Calu3 (cell line): ENCODE measurements around the gene PPIA. TPM values are rescaled to one million over a fixed set of nuclear protein-coding genes. Genes with fewer than 3 reads are reported as not detected.

Experiments used
- BruUV-seq: library from RNA; stranded (reverse); fragments of 400-500 nt; replicated peaks from 2 replicates; lab custom pipeline; 2021; lab: Mats Ljungman, UMichigan
- CTCF ChIA-PET: fragments of 300-600 bp; sonication (Branson Sonifier 250); formaldehyde crosslinking; loops from one replicate; lab custom pipeline; 2022; ENCODE audit warnings: antibody characterized with exemption; lab: Charles Lee
- DNase-seq: peaks from one replicate; pipeline ENCODE4 v3.0.0; 2022
- H3K27ac Mint-ChIP-seq: one replicate; pipeline ENCODE4 v1.8.0; 2022; ENCODE audit warnings: mixed read lengths; ENCODE audit not compliant: unreplicated experiment
- H3K27me3 Mint-ChIP-seq: one replicate; pipeline ENCODE4 v1.8.0; 2022; ENCODE audit warnings: mixed read lengths; ENCODE audit not compliant: unreplicated experiment
- H3K36me3 Mint-ChIP-seq: one replicate; pipeline ENCODE4 v1.8.0; 2022; ENCODE audit warnings: mild to moderate bottlenecking, moderate library complexity, mixed read lengths; ENCODE audit not compliant: insufficient read depth, unreplicated experiment
- H3K4me1 Mint-ChIP-seq: one replicate; pipeline ENCODE4 v1.8.0; 2022; ENCODE audit warnings: mild to moderate bottlenecking, low read depth, mixed read lengths; ENCODE audit not compliant: unreplicated experiment
- H3K4me3 Mint-ChIP-seq: one replicate; pipeline ENCODE4 v1.8.0; 2022; ENCODE audit warnings: mild to moderate bottlenecking, low read depth, moderate library complexity, mixed read lengths; ENCODE audit not compliant: unreplicated experiment
- H3K9me3 Mint-ChIP-seq: one replicate; pipeline ENCODE4 v1.8.0; 2022; ENCODE audit warnings: low read depth, mixed read lengths; ENCODE audit not compliant: unreplicated experiment
- intact Hi-C: fragments of 100-400 bp; cut with micrococcal nuclease; formaldehyde crosslinking; loops from one replicate; pipeline ENCODE4 v1.10.0; 2022; ENCODE audit not compliant: unreplicated experiment
- total RNA-seq: library from RNA; stranded (reverse); gene quantifications from 2 replicates; pipeline ENCODE4 v1.2.3, GENCODE V29; 2022
- TF ChIP-seq, protein P1 (sequence below): fragments of 200-600 bp; IDR thresholded peaks from one replicate; pipeline ENCODE4 v1.8.0; 2022; ENCODE audit warnings: antibody characterized with exemption; ENCODE audit not compliant: unreplicated experiment

Gene PPIA
- total RNA-seq, 1 experiment from 2014 or later = 3,069 TPM

DNA sequence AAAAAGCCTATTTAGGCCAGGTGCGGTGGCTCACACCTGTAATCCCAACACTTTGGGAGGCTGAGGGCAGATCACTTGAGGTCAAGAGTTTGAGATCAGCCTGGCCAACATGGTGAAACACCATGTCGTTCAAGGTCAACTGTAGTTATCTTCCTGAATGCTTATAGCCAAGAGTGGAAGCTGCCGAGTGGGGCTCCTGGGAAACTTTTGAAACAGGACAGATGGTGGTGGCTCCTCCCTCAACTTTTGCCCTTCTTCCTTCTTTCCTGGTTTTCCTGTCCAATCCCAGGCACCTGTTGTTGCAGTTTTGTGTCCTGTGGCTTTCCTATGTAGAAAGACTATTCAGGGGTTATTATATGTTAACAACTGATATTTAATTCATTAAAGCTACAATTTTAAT, 8.7 kb upstream of the PPIA start:
- Mint-ChIP-seq H3K9me3 (peaks cover 4% of the 10 kb centered on the region), H3K36me3 (no peaks in the 10 kb centered on the region), H3K27ac (no peak overlapping the region), H3K4me1 (no peaks in the 10 kb centered on the region), H3K27me3 (no peaks in the 10 kb centered on the region), H3K4me3 (no peak overlapping the region)
- no TSS peak for BruUV-seq
- DNase-seq = no peak
- intact Hi-C loops = no loop called here
- TF ChIP-seq, protein P1, sequence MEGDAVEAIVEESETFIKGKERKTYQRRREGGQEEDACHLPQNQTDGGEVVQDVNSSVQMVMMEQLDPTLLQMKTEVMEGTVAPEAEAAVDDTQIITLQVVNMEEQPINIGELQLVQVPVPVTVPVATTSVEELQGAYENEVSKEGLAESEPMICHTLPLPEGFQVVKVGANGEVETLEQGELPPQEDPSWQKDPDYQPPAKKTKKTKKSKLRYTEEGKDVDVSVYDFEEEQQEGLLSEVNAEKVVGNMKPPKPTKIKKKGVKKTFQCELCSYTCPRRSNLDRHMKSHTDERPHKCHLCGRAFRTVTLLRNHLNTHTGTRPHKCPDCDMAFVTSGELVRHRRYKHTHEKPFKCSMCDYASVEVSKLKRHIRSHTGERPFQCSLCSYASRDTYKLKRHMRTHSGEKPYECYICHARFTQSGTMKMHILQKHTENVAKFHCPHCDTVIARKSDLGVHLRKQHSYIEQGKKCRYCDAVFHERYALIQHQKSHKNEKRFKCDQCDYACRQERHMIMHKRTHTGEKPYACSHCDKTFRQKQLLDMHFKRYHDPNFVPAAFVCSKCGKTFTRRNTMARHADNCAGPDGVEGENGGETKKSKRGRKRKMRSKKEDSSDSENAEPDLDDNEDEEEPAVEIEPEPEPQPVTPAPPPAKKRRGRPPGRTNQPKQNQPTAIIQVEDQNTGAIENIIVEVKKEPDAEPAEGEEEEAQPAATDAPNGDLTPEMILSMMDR = no peak
- CTCF ChIA-PET = no interaction called here

DNA sequence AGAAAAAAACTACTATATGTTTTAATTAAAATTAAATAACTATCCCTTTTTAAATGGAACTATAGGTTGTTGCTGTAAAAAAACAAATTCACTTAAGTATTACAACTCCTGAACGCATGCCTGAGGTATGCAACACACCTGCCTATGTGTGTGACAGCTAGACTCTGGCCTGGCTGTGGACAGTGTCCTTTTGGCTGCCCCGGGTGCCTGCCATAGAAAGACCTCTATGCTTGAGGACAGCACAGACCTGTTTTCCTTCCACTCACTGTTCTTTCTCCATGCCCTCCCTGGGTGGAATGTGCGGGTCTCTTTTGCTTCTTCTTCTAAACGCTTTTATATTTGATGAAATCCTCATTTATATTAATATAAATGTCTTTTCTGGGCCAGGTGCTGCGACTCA, 6.5 kb upstream of the PPIA start:
- no peaks in the 10 kb centered on the region for H3K9me3 Mint-ChIP-seq
- TF ChIP-seq, protein P1 = no peak
- no peaks in the 10 kb centered on the region for H3K4me1 Mint-ChIP-seq
- intact Hi-C loops = no loop called here
- CTCF ChIA-PET = no interaction called here
- no peak overlapping the region for H3K4me3 Mint-ChIP-seq
- no peak for DNase-seq
- H3K27me3 Mint-ChIP-seq = no peaks in the 10 kb centered on the region
- no TSS peak for BruUV-seq
- H3K36me3 Mint-ChIP-seq = no peaks in the 10 kb centered on the region
- H3K27ac Mint-ChIP-seq = no peak overlapping the region

DNA sequence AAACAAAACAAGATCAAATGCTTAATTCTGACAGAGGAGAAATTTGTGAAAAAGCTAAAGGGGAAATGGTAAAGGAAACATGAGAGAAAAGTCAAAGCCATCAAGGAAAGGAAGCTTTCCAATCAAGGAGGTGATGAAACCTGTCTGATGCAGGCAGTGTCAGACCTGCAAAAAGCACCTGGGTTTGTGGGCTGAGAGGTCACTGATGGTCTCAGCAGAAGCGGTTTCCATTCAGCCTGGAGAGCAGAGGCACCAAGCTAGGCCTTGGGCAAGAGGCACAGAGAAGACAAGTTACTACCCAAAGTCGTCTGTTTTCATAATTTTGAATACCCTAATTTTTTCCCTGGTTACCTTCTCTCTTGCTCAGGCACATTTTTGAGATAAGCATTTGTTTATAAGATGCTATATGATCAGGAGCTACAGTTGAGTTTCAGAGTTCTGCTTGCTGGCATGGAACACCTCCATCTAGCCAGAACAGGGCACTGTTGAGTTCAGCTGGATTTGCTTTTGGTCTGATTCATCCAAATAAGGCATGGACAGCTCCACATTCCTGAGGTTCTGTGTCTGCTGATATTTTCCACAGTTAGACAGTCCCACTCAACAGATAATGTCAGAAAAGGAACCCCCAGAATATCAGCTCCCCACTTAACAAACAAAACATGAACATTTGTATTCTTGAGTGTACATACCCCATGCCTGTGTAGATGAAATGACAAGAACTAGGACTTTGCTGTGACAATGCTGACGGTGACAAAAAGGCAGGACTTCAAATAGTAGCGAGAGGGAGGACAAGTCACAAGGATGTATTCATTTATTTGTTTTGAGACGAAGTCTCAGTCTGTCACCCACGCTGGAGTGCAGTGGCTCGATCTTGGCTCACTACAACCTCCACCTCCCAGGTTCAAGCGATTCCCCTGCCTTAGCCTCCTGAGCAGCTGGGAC, 4.9 kb upstream of the PPIA start:
- BruUV-seq = no TSS peak
- H3K27ac Mint-ChIP-seq = no peak overlapping the region
- CTCF ChIA-PET = interaction anchor here (0.5 to 0.6 kb wide), 3 partner anchors 88 to 200 kb away, joined by 3 to 4 read pairs (median 3); no protein-coding TSS in a partner anchor
- no peaks in the 10 kb centered on the region for H3K9me3 Mint-ChIP-seq
- no peaks in the 10 kb centered on the region for H3K27me3 Mint-ChIP-seq
- intact Hi-C loops = no loop called here
- H3K4me1 Mint-ChIP-seq = no peaks in the 10 kb centered on the region
- H3K4me3 Mint-ChIP-seq = no peak overlapping the region
- peaks cover 12% of the 10 kb centered on the region for H3K36me3 Mint-ChIP-seq
- TF ChIP-seq, protein P1 = no peak
- DNase-seq = no peak

DNA sequence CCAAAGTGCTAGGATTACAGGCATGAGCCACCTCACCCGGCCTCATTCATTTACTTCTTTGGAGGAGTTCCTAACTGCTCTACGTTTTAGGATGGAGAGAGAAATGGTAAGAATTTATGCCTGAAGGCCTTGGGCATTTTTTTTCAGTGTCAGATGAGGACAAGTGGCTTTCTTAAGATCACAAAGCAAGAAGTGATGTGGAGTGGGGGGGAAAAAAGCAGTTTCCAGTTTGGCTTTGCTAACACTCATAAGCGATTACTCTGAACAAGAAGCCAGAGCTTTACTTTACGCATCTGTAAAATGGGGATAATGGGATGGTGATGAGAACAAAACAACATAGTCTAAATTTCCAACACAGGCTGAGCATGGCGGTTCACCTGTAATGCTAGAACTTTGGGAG, 2.6 kb upstream of the PPIA start:
- CTCF ChIA-PET = no interaction called here

More for the DNA sequence above, 2.6 kb upstream of the PPIA start:
- intact Hi-C loops = no loop called here
- Mint-ChIP-seq H3K4me1 (no peaks in the 10 kb centered on the region), H3K27ac (no peak overlapping the region), H3K36me3 (peaks cover 36% of the 10 kb centered on the region), H3K9me3 (no peaks in the 10 kb centered on the region), H3K4me3 (peak overlapping the region; percentile 12), H3K27me3 (no peaks in the 10 kb centered on the region)
- TF ChIP-seq, protein P1 = no peak
- DNase-seq = no peak
- no TSS peak for BruUV-seq
